Ascending aorta (tissue), 2 donors: ENCODE measurements around the gene CIITA. TPM values are rescaled to one million over a fixed set of nuclear protein-coding genes. Genes with fewer than 3 reads are reported as not detected.

Experiments
- DNase-seq, 2 donors: peaks; one replicate each; pipeline ENCODE4 v3.0.0-alpha.2; 2019; ENCODE audit warnings: low spot score in 2 of 2
- H3K27ac ChIP-seq, 2 donors: fragments of 200-600 bp; sonication (generic); one replicate each; pipeline ENCODE4 v1.5.1; 2016 to 2017; ENCODE audit warnings: mild to moderate bottlenecking in 1 of 2
- H3K27me3 ChIP-seq: fragments of 200-600 bp; sonication (generic); one replicate; pipeline ENCODE4 v1.5.1; 2017
- H3K36me3 ChIP-seq, 2 donors: fragments of 200-600 bp; sonication (generic); one replicate each; pipeline ENCODE4 v1.5.1; 2016
- H3K4me1 ChIP-seq, 2 donors: fragments of 200-600 bp; sonication (generic); one replicate each; pipeline ENCODE4 v1.5.1; 2016 to 2017; ENCODE audit warnings: mild to moderate bottlenecking in 1 of 2
- H3K4me3 ChIP-seq, 2 donors: fragments of 200-600 bp; sonication (generic); one replicate each; pipeline ENCODE4 v1.5.1; 2016 to 2017; ENCODE audit warnings: mild to moderate bottlenecking in 1 of 2
- H3K9me3 ChIP-seq, 2 donors: fragments of 200-600 bp; sonication (generic); one replicate each; pipeline ENCODE4 v1.5.1; 2016
- intact Hi-C: fragments of 100-400 bp; cut with DNase I; formaldehyde crosslinking; loops from one replicate; pipeline ENCODE4 v1.15.1; 2023
- total RNA-seq: library from RNA; depleted of rRNA; stranded (reverse); fragments of >200 nt; gene quantifications from one replicate; pipeline ENCODE4 v1.1.0, GENCODE V29; 2016
- TF ChIP-seq, protein P1 (sequence below), 3 experiments: fragments of 200-600 bp in 2 of 3; fragments of 450-650 bp in 1 of 3; sonication (generic) in 2 of 3; IDR thresholded peaks; one replicate each; pipeline ENCODE4 v1.5.1; 2016 to 2019; ENCODE audit warnings: antibody characterized with exemption in 3 of 3, mild to moderate bottlenecking in 1 of 3, moderate library complexity in 1 of 3

CIITA gene
- total RNA-seq, 1 donor from 2014 or later, result 19.4 TPM

DNA sequence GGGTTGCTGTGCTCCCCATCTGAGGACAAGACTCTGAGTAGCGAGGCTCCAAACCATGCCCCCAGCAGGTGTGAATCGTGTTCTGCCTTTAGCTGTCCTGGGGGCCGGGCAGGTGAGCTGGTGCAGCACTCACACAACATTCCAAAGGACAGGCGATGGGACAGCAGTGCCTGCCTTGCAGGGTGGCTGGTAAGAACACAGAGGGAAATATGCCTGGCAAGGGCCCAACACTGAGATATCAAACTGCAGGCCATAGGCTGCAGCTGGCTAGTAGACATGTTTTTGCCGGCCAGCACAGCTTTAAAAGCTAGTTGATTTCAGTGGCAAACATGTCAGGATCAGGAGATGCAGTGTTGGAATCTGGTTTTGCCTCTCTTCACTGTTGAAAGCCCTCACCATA lies 91.0 kb downstream of the CIITA start:
- Histone ChIP-seq H3K27ac (peak overlapping the region in 1 of 2 donors; percentile 8), H3K27me3 (no peaks in the 10 kb centered on the region), H3K9me3 (no peaks in the 10 kb centered on the region), H3K4me3 (no peak overlapping the region), H3K36me3 (peaks cover 7 to 9% of the 10 kb centered on the region in 2 donors), H3K4me1 (peaks cover 10 to 27% of the 10 kb centered on the region in 2 donors)
- DNase-seq, result no peak
- TF ChIP-seq, protein P1, sequence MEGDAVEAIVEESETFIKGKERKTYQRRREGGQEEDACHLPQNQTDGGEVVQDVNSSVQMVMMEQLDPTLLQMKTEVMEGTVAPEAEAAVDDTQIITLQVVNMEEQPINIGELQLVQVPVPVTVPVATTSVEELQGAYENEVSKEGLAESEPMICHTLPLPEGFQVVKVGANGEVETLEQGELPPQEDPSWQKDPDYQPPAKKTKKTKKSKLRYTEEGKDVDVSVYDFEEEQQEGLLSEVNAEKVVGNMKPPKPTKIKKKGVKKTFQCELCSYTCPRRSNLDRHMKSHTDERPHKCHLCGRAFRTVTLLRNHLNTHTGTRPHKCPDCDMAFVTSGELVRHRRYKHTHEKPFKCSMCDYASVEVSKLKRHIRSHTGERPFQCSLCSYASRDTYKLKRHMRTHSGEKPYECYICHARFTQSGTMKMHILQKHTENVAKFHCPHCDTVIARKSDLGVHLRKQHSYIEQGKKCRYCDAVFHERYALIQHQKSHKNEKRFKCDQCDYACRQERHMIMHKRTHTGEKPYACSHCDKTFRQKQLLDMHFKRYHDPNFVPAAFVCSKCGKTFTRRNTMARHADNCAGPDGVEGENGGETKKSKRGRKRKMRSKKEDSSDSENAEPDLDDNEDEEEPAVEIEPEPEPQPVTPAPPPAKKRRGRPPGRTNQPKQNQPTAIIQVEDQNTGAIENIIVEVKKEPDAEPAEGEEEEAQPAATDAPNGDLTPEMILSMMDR (IDR thresholded peaks at IDR 0.05), result no peak
- intact Hi-C loops, result loop anchor here (10.0 kb wide), 1 partner anchor 527 kb away; no protein-coding TSS in a partner anchor

DNA sequence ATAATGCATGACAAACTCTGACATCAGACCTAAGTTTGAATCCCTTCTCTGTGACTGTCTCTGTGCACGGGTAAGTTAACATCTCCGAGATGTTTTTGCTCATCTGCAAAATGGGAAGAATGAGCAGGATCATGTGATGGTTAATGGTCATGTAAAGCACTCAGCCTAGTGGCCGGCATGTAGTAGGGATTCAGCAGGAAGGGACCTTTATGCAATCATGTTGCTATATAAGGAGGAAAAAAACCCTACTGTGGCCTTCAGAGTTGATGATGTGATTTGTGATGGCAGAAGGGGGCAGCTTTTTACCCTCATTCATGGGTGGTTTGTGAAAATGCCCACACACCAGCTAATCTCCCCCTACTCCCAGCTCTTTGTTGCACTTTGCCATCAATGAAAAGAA lies 91.5 kb downstream of the CIITA start:
- TF ChIP-seq, protein P1 (IDR thresholded peaks at IDR 0.05), result no peak

DNA sequence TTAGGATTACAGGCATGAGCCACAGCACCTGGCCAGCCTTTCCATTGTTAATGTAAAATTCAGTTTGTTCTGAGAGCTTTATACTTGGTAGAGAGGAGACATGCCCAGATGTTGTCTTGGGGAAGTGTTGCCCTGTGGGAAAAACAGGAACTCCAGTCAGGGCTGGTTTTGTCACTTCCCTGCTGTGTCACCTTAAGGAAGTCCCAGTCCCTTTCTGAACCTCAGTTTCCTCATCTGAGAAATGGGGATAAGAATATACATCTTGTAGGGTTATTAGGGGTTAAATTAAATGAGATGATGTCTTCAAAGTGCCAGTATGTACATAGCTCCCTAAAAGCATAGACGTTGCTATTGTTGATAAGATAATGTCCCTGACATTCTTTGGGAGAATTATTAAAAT lies 92.6 kb downstream of the CIITA start:
- DNase-seq, result no peak
- Histone ChIP-seq H3K9me3 (no peaks in the 10 kb centered on the region), H3K27ac (peak overlapping the region; percentile 50 to 72), H3K36me3 (no peaks in the 10 kb centered on the region), H3K4me1 (peaks cover 10 to 24% of the 10 kb centered on the region in 2 donors), H3K27me3 (no peaks in the 10 kb centered on the region), H3K4me3 (no peak overlapping the region)
- intact Hi-C loops, result loop anchor here (5.0 to 10.0 kb wide), 2 partner anchors 168 to 525 kb away; no protein-coding TSS in a partner anchor
- TF ChIP-seq, protein P1 (IDR thresholded peaks at IDR 0.05), result no peak

More for the DNA sequence above, 91.5 kb downstream of the CIITA start:
- peak overlapping the region in 1 of 2 donors; percentile 8 for H3K27ac ChIP-seq
- no peak for DNase-seq
- peaks cover 3% of the 10 kb centered on the region in 2 donors for H3K36me3 ChIP-seq
- H3K9me3 ChIP-seq, result no peaks in the 10 kb centered on the region
- H3K4me3 ChIP-seq, result no peak overlapping the region
- H3K4me1 ChIP-seq, result peaks cover 10 to 27% of the 10 kb centered on the region in 2 donors
- intact Hi-C loops, result loop anchor here (10.0 kb wide), 1 partner anchor 526 kb away; no protein-coding TSS in a partner anchor
- H3K27me3 ChIP-seq, result no peaks in the 10 kb centered on the region

DNA sequence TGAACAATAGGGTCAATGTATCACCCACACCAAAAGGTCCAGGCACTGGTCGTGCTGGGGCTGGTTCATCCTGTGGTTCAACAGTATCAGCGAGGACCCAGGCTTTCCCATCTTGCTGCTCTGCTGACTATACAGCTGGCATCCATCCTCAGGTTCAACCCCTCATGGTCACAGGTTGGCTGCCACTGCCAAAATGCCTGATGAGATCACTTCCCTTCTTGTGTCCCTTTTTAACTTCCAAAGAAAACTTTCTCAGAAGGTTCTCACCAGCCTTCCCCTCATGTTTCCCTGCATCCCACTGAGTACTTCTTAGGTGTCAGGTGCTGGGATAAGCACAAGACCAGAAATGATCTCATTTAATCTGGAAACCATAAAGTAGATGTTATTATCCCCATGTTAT lies 93.1 kb downstream of the CIITA start:
- TF ChIP-seq, protein P1 (IDR thresholded peaks at IDR 0.05), result no peak
- Histone ChIP-seq H3K9me3 (no peaks in the 10 kb centered on the region), H3K36me3 (no peaks in the 10 kb centered on the region), H3K4me3 (no peak overlapping the region), H3K27ac (peak overlapping the region; percentile 72 to 89), H3K27me3 (no peaks in the 10 kb centered on the region), H3K4me1 (peaks cover 10 to 24% of the 10 kb centered on the region in 2 donors)
- intact Hi-C loops, result loop anchor here (5.0 kb wide), 1 partner anchor 167 kb away; no protein-coding TSS in a partner anchor
- peak; percentile 77 to 89 for DNase-seq

DNA sequence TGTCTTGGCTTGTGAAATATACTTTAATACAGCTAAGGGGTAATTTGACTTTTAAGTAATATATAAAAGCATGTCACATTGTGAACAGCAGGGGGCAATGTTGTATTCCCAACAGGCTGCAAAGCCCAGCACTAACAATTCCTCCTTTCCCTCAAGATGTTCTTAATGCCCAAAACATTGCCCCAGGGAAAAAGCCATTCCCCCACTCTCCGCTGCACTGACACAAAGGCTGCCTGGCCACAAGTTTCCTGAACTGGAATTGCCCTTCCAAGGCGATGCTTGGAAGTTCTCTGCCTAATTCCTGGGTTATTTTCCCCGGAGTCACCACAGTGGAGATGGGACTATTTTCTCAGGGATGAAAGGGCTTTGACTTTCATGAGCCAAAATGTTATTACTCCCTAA lies 94.6 kb downstream of the CIITA start:
- intact Hi-C loops, result loop anchor here (1.0 to 5.0 kb wide), 2 partner anchors 166 to 284 kb away; no protein-coding TSS in a partner anchor
- no peak overlapping the region for H3K4me3 ChIP-seq
- TF ChIP-seq, protein P1 (IDR thresholded peaks at IDR 0.05), result peak; percentile 63 to 83 (median 71)
- peaks cover 10 to 24% of the 10 kb centered on the region in 2 donors for H3K4me1 ChIP-seq
- peaks cover 0 to 11% of the 10 kb centered on the region in 2 donors for H3K36me3 ChIP-seq
- H3K9me3 ChIP-seq, result no peaks in the 10 kb centered on the region
- H3K27ac ChIP-seq, result peak overlapping the region; percentile 72 to 89
- H3K27me3 ChIP-seq, result no peaks in the 10 kb centered on the region
- peak in 1 of 2 donors; percentile 74 for DNase-seq
